Panc1 (cell line): ENCODE results near the gene EXOC3L1. TPM values are rescaled to one million over a fixed set of nuclear protein-coding genes. Genes with fewer than 3 reads are reported as not detected.

Experiments
- ATAC-seq: fragments of 200-7000 bp; cut with Tn5 transposase; 2 replicates; pipeline ENCODE4 v1.9.1; 2020; ENCODE audit warnings: mild to moderate bottlenecking, moderate library complexity
- BruUV-seq: library from RNA; stranded (reverse); fragments of 400-500 nt; replicated peaks from 2 replicates; lab custom pipeline; 2021; lab: Mats Ljungman, UMichigan
- CTCF ChIA-PET: fragments of 300-600 bp; sonication (Branson Sonifier 250); formaldehyde crosslinking; loops from one replicate; lab custom pipeline; 2022; ENCODE audit warnings: antibody characterized with exemption; lab: Charles Lee
- POLR2A ChIA-PET: fragments of 300-600 bp; sonication (Branson Sonifier 250); formaldehyde crosslinking; loops from one replicate; lab custom pipeline; 2022; ENCODE audit warnings: antibody characterized with exemption; lab: Charles Lee
- DNase-seq: peaks from one replicate; pipeline ENCODE4 v3.0.0-alpha.2; 2010; ENCODE audit warnings: low read depth, low spot score
- H3K27ac ChIP-seq: 2 replicates; pipeline ENCODE4 v1.5.1; 2011; ENCODE audit warnings: mild to moderate bottlenecking, low read length, inconsistent platforms
- H3K27me3 ChIP-seq: fragments of 200-500 bp; sonication (Bioruptor generic); 2 replicates; pipeline ENCODE4 v1.6.0; 2014; ENCODE audit warnings: low read length, inconsistent platforms; ENCODE audit not compliant: control insufficient read depth, insufficient read depth
- H3K36me3 ChIP-seq: fragments of 200-500 bp; sonication (Bioruptor generic); 2 replicates; pipeline ENCODE4 v1.5.1; 2014; ENCODE audit warnings: inconsistent platforms, mild to moderate bottlenecking, low read length, moderate library complexity; ENCODE audit not compliant: control insufficient read depth, insufficient read depth
- H3K4me1 ChIP-seq: 2 replicates; pipeline ENCODE4 v1.5.1; 2011; ENCODE audit warnings: inconsistent platforms, mild to moderate bottlenecking, low read length, moderate library complexity; ENCODE audit not compliant: control insufficient read depth, insufficient read depth
- H3K4me3 ChIP-seq, 2 experiments: 2 replicates each; pipeline ENCODE4 v1.5.1; 2011 to 2012; ENCODE audit warnings: low read depth in 2 of 2, low read length in 2 of 2, mild to moderate bottlenecking in 2 of 2, inconsistent platforms in 1 of 2, moderate library complexity in 1 of 2
- H3K9me3 ChIP-seq: fragments of 200-500 bp; sonication (Bioruptor generic); 2 replicates; pipeline ENCODE4 v1.5.1; 2014; ENCODE audit warnings: low read depth, mild to moderate bottlenecking, inconsistent platforms, low read length, moderate library complexity; ENCODE audit not compliant: control insufficient read depth, insufficient read depth
- CTCF ChIP-seq: fragments of 450-650 bp; IDR thresholded peaks from 2 replicates; pipeline ENCODE4 v1.5.1; 2017; ENCODE audit warnings: mild to moderate bottlenecking
- POLR2AphosphoS5 ChIP-seq: IDR thresholded peaks from 2 replicates; pipeline ENCODE4 v1.6.1; 2012; ENCODE audit warnings: mild to moderate bottlenecking, low read depth, low read length, moderate library complexity
- REST ChIP-seq, 2 experiments: IDR thresholded peaks; 2 replicates each; pipeline ENCODE4 v1.6.1; 2011 to 2012; ENCODE audit warnings: low read depth in 2 of 2, control low read depth in 1 of 2, low read length in 1 of 2, mild to moderate bottlenecking in 1 of 2, moderate library complexity in 1 of 2; ENCODE audit not compliant: insufficient read depth in 1 of 2
- SIN3A ChIP-seq: IDR thresholded peaks from 2 replicates; pipeline ENCODE4 v1.6.1; 2012; ENCODE audit warnings: low read depth, mild to moderate bottlenecking, low read length, moderate library complexity, borderline replicate concordance; ENCODE audit not compliant: insufficient read depth
- TCF7L2 ChIP-seq: IDR thresholded peaks from 2 replicates; pipeline ENCODE4 v1.6.1; 2011; ENCODE audit warnings: mild to moderate bottlenecking, low read depth, low read length, inconsistent platforms
- in situ Hi-C: cut with HindIII; loops from 2 replicates; pipeline ENCODE4 v1.10.0; 2016; ENCODE audit warnings: low sequenced_read_pairs, low pct_unique_long_range_greater_than_20kb
- intact Hi-C: fragments of 100-400 bp; cut with micrococcal nuclease; formaldehyde crosslinking; loops from one replicate; pipeline ENCODE4 v1.10.0; 2022; ENCODE audit not compliant: unreplicated experiment
- total RNA-seq: library from RNA; stranded (reverse); gene quantifications from one replicate; pipeline ENCODE4 v1.2.1, GENCODE V29; 2021; ENCODE audit not compliant: unreplicated experiment

Gene EXOC3L1
- total RNA-seq, 1 experiment from 2014 or later, result 0.41 TPM

- TF ChIP-seq SIN3A, result no peak
- TF ChIP-seq REST (IDR thresholded peaks at IDR 0.05; ENCODE audit: insufficient read depth in 1 of 2, low read depth in 2 of 2, low read length in 1 of 2), result no peak
- no peak for TF ChIP-seq CTCF
- no peak for TF ChIP-seq POLR2AphosphoS5
- TF ChIP-seq TCF7L2, result no peak
- H3K27ac ChIP-seq, result no peak overlapping the region
- no peaks in the 10 kb centered on the region for H3K27me3 ChIP-seq
- DNase-seq (no peak), ATAC-seq (no peak)
- ChIA-PET CTCF (no interaction called here), POLR2A (no interaction called here)
- in situ Hi-C loops (no loop called here), intact Hi-C loops (no loop called here)
- BruUV-seq, result TSS peak; percentile 63
- no peak overlapping the region for H3K4me3 ChIP-seq
- peaks cover 5% of the 10 kb centered on the region for H3K4me1 ChIP-seq
- no peaks in the 10 kb centered on the region for H3K9me3 ChIP-seq
- peaks cover 5% of the 10 kb centered on the region; the same call in 1 of the 2 replicates for H3K36me3 ChIP-seq
Observed at GRCh38 chr16:67147437-67148140, 42.3 kb downstream of the EXOC3L1 start.

- Histone ChIP-seq H3K27me3 (no peaks in the 10 kb centered on the region), H3K27ac (no peak overlapping the region), H3K36me3 (peaks cover 5% of the 10 kb centered on the region; the same call in 1 of the 2 replicates), H3K4me1 (peaks cover 5% of the 10 kb centered on the region), H3K4me3 (no peak overlapping the region), H3K9me3 (no peaks in the 10 kb centered on the region)
- no peak for ATAC-seq
- no peak for DNase-seq
- no TSS peak for BruUV-seq
- TF ChIP-seq REST (IDR thresholded peaks at IDR 0.05; ENCODE audit: insufficient read depth in 1 of 2, low read depth in 2 of 2, low read length in 1 of 2) (no peak), SIN3A (no peak), POLR2AphosphoS5 (no peak), TCF7L2 (no peak), CTCF (no peak; the same call in 1 of the 2 replicates)
- intact Hi-C loops (no loop called here), in situ Hi-C loops (no loop called here)
- CTCF ChIA-PET, result no interaction called here
- POLR2A ChIA-PET, result no interaction called here
Observed at GRCh38 chr16:67146523-67147357, 43.2 kb downstream of the EXOC3L1 start.
